NCI-H128 (cell line): Measurements from ENCODE around the gene SH3RF1.

ENCODE experiments used
- DNase-seq: peaks from one replicate; lab custom pipeline; 2025; ENCODE audit not compliant: unreplicated experiment; lab: John Stamatoyannopoulos, UW

SH3RF1 gene

DNA sequence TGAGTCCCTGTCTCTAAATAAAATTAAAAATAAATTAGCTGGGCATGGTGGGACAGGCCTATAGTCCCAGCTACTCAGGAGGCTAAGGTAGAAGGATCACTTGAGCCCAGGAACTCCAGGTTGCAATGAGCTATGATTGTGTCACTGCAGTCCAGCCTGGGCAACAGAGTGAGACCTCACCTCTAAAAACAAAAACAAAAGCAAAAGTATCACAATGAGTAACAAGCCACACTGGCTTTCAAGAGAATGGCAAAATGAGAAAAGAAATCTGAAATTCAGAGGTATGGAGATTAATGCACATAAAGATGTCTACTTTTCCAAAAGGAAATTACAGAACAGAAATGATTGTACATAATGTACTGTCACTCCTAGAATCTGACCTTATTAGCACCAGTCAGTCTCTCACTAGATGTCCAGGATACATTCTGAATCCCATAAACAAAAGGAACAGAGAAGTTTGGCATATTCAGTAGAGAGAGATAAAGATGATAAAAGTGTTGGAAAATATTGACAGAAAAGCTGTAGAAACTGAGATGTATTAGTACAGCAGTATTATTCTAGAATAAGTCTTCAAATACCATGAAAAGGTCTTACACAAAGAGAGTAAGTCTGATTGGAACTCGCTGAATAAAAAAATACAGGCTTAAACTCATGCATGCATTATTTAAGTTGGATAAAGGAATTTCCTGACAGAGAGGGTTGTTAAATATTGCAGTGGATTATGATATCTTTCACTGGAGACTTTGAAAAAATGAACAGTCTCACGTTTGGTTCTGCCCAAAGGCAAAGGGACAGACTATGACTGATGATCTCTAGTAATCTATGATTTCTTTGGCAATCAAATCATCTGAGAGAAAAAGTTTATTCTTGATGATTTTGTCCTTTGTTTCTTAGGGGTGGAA, 102.5 kb downstream of the SH3RF1 start:
- DNase-seq = no peak

DNA sequence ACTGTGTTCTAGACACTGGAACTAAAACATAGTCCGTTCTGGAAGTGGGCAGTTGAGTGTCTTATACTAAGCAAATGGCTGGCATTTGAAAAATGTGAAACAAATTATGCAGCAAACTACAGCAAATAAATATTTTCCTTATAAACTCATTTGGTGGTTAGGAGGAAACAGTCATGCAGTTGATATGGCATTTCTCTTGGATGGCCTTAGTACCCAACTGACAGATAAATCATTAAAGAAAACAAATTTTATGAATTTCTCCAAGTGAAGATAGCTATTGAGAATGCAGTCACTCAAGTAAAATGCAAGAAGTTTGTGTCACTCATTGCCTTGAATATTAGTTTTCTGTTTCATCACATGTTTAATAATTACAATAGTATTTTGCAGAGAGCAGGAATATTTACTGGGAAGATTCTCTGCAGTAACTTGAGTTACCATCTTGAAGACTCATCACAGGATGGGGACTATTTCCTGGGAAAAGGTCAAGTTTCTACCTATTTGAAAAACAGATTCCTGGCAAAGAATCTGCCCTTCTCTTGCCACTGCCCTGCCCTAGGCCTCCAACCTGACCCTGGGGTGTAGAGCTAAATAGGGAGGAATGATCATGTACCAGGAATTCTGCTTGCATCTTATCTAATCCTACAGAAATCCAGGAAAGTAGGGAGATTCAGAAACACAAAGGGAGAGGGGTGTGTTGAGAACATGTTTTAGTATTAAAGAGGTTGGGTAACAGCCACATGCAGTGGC, 105.9 kb downstream of the SH3RF1 start:
- no peak for DNase-seq

DNA sequence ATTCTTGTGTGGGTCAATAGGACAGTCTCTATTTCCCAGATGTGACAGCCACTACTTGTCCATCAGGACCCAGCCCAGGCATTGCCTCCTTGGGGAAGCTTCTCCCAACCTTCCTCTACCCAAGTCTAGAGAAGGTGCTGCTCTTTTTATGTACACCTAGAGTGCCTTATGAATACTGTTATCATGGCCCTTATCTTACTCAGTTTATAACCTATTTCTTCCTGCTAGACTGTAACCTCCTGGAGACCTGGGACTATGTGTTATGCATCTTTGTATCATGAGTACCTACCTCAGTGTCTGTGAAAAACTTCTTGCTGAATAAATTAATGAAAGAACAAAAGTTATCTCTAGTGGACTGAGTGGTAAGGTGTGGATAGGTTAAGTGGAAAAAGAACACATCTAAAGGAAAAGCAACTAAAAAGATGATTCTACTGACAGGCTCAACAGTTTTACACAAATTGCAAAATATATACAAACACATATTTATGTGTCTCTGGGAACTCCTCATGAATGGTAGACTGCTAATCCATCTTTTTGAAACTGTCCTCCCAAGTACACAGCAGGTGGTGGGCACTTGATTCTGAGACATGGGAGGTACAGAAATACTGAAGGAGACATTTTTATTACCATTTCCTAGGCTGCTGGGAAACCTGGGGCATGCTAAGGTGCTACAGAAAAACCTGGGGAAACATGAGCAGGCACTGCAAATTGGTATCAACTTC, 106.6 kb downstream of the SH3RF1 start:
- DNase-seq = no peak

DNA sequence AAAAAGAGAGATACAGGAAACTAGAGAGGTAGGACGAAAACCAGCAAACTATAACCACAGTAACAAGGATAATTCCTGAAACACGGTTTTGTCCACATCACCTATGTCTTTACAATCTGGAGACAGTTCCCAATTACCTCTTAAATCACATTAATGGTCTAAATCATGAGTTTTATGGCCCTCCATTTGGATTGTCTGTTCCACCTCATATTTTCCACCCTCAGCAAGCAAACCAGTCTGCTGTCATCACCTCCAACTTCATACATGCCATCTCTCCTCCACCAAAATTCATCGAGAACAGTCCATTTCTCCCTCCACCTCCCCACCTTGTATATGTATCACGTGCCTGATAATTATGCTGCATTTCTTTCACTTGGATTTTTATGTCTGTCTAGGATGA, 107.3 kb downstream of the SH3RF1 start:
- no peak for DNase-seq

DNA sequence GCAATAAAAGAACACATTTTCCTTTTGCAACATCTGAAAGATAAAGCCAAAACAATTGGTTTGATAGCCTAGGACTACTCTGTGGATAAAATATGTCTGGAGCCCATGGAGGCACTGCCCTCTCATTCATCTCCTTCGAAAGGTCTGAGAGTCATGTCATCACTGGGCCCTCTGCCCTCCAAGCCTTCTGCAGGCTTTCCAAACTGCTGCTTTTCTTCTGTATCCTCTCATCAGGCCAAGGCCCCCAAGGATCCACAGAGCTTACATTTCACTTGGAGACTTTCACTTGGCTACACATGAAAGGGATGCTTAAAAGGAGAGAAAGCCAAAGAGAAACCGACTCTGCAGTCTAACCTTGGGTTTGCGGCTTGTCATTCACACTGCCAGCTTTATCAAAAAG, 109.9 kb downstream of the SH3RF1 start:
- DNase-seq = no peak

DNA sequence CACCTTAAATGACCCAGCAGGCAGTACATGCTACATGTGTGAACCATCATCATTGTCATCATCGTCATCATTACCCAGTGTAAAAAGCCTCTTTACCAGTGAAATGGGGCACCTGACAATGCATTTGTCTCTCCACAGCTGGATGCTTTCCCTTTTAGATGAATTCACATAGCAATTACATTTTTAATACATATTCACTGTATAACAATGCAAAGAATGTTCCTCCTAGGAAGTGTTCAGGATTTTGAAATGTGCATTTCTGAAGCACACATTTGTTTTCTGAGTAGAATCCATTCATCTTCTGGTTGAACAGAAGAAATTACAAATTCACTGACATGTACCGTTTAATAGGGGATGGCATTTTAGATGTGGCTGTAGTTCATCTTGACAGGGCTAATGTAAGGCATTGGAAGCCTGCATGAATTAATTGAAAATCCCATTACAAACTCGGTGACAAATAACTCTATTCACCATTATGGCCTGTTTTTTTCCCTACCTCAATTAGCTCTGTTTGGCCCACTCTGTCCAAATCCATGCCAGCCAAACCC, 111.1 kb downstream of the SH3RF1 start:
- DNase-seq = no peak

DNA sequence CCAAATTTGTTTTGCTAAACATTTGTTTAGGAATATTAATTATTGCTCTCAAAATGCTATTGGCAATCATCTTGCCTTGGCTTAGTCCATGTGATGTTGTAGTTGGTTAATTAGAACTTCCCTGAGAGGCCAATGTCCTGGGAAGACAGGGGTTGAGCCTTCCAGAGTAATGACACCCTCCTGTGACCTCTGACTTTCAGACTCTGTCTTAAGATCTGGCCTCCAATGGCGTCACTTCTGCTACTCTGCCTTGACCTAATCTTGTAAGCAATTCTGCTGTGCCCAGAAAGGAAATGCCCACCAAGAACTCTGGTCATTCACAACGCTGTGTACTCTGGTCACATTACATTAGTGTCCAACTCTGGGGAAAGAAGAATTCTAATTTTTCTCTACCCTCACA, 111.9 kb downstream of the SH3RF1 start:
- DNase-seq = no peak

DNA sequence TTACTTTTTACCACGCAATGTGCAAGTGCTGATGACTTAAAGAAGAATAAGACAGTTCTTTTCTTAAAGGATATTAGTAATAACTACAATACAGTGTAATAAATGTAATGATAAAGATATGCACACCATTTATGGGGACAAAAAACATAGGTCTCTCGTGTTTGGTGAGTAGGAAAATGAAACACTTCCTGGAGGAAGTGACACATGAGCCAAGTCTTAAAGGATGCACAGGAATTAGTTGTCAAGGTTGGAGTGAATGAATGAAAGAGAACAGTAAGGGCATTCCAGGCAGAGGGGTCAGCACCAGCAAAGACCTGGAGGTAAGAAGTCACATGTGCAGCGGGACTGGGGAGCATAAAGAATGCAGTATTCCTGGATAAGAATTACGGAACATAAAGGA, 112.7 kb downstream of the SH3RF1 start:
- no peak for DNase-seq

DNA sequence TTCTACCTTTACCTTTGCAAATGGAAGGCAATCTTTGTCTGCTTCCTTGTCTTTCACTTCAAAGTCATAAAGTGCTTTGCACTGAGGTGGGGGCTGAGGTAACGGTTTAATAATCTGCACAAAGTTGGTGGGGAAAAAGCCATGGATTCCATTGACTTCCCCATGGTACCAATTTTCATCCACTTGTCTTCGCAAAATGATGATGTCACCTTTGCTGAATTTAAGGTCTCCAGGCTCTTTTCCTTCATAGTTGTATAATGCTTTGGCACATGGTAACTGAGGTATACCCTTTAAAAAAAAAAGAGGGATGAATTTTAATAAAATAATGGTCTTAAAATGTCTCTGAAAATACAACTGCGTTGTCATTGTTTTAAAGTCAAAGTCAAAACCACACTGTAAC, 114.4 kb downstream of the SH3RF1 start:
- no peak for DNase-seq

DNA sequence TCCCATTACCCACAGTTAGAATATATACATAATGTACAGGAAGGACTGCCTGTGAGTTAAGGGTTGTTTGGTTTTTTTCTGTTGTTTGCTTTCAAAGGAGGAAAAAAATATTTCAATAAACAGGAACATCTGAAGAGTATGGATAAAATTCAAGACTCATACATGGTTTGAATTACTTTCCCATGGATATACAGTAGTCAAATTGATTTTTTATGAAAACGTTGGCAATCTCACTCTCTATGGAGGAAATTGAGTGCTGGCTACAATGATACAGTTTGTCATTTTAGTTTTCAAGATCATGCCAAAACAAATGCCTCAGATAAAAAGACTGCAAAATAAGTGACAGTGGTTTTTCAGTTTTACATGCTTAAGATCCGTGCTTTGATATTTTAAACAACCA, 116.6 kb downstream of the SH3RF1 start:
- DNase-seq = no peak

DNA sequence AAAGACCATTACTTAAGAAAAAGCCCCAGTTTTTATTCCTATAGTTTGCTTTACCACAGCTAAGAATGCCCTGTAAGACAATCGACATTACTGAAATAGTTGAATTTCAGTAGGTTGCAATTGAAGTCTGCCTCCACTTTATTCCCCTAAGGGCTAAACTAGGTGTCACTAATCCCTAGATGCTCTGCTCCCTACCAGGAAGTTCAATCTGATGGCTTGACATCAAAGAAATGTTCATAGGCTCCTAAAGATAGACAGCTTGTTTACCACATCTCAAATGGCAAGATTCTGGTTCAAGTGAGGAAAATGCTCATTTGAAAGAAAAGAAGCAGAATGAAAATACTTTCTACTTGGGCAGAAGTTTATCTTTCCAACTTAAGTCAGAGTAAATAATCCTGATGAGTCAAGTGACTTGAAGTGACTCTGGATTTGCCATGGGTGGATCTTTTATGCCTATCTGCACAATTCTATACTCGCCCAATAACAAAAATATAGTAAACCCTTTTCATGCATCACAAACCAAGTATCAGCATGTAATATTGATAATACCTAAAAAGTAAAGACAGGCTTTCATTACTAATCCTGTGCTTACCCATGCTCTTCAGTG, 117.2 kb downstream of the SH3RF1 start:
- no peak for DNase-seq

DNA sequence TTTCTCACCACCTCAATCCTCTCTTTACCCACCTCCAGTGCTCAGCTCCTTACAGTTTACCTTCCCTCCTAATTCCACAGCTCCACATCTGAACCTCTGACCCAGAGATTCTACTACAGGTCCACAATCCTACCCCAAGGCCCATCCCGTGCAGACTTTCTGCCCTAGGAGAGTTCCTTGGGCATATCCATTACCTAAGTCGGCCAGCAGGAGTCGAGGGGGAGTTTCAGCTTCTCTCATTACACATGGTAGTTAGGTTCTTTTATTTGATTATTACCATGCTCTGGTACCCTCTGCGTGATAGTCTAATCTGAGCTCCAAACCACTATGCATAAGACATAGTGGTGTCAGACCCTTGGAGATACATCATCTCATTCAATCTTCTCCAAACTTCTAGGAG, 117.9 kb downstream of the SH3RF1 start:
- DNase-seq = no peak

DNA sequence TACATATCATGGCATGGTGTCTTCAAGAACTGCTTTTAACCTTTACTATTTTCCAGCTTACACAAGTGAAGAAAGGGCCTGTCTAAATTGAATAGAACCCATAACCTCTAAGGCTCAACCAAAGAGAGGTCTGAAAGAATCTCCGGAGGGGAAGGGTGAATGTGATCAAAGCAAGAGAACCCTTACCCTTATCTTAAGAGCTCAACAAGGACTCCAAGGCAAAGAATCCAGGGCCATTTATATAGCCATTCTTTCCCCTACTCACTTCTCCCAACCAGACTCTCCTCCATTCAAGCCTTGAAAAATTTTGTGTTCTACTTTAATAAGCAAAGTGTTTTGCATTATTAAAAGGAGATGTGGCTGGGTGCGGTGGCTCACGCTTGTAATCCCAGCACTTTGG, 118.7 kb downstream of the SH3RF1 start:
- no peak for DNase-seq

DNA sequence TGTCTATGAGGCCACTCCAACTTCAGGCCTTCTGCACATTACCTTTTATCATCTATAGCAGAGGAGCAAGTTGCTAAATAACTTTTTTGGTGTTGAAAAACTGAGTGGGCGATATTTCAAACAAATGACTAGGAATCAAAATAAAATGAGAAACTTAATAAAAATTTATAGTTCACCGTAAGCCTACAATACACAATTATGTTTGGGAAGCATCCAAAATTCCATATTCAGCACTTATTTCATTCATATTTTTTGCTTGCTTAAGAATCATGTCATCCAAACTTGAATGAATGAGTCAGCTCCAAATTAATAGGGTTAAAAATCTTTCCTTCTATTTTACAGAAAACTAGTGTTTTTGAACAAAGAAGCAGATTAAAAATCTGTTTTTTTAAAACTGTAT, 119.1 kb downstream of the SH3RF1 start:
- DNase-seq = no peak

DNA sequence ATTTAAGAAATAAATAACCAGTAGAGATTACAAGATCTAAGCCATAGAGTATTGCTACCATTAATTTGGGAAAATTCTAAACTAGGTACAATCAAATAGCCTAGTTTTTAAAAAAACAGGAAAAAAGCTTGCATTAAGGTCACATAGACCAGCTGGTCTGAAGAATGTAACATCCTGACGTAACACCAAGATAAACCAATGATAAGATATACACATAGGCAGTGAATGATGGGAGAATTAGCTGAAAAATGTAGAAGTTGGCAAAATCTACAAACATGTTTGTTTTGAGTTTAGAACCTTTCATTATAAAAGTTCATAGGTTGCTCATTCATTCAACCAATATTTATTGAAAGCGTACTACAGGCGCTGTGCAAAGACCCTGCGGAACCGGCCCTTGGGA, 120.0 kb downstream of the SH3RF1 start:
- no peak for DNase-seq

DNA sequence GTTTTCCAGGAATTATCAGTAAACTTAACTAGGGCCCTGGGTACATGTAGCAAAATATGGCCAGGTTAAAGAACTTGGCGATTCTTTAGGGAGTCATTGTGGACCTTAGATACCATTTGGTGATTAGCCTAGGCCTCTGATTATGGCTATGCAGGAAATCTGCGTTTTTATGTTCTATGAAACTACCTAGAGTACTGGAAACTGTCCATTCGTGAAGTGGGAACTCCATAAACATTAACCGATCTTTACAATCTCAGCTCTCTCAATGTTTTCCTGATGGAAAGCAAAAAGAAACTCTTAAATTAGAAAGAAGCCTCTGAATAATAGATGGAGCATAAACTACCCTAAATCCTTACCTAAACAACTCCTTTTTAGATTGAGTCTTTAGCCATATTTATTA, 121.9 kb downstream of the SH3RF1 start:
- no peak for DNase-seq

DNA sequence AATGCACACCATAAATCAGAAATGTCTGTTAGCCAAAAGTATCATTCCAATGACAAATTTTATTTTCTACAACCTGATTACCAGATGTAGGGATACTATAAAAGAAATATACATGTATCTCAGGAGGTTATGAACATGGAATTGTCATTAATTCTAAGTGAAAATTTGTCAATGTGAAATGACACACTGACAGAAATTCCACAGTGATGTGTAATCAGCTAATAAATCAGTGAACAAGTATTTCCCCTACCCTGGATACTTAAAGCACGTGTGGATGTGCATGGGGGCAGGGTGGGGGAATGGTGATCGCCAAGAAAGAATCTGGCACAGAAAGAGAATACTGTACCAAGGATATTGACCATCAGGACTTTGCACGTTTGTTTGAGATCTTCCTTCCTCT, 123.6 kb downstream of the SH3RF1 start:
- no peak for DNase-seq

DNA sequence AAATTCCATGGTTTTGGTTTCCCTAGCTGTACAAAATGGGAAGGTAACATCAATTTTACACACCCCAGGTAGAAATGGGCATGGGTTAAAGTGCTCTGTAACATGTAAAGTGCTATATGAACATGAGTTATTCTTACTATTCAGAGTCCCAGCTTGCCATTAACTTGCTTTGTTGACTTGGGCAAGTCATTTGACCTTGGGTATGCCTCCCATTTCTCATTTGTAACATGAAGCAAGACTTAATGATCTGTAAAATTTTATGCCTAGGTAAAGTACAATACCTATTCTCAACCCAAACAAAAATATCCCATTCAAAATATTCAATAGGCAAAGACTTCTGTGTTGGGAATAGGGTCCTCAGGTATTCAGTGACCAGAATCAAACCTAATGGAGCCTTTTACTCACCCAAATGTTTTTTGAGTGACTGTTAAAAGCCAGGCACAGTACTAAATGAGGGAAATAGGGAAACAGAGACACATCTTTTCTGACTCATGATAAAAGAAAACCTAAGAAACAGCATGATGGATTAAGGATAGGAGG, 126.6 kb downstream of the SH3RF1 start:
- no peak for DNase-seq

DNA sequence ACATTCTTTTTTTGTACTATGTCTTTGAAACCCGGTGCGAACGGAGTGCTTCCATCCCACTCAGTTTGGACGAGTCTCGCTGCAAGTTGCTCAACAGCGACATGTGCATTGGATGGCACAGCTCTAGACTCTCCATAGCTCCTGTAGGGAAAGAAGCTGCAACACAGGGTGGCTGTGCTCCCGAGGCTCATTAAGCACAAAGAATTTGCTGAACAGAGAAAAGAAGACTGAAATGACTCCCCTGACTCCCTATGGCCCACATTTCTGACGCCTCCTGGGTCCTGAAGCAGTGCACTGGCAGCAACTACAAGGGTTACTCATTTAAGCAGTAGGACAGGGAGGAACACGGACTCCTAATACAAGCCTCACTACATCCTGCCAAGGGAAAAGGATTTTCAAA, 127.4 kb downstream of the SH3RF1 start:
- DNase-seq = no peak

DNA sequence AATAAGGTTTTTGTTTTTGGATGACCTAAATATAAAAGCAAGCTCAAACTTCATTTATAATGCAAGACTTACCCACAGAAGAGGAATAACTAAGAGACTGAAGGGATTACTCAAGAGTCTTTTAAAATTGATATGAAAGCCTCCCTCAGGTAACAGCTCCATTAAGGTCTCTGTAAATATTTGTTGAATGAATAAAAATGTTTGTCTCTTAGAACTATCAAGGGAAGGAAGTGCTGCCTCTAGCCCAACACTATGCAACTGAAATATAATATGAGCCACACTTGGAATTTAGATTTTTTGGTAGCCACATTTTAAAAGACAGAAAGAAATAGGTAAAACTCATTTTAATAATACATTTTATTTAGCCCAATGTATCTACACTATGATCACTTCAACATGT, 127.8 kb downstream of the SH3RF1 start:
- no peak for DNase-seq

DNA sequence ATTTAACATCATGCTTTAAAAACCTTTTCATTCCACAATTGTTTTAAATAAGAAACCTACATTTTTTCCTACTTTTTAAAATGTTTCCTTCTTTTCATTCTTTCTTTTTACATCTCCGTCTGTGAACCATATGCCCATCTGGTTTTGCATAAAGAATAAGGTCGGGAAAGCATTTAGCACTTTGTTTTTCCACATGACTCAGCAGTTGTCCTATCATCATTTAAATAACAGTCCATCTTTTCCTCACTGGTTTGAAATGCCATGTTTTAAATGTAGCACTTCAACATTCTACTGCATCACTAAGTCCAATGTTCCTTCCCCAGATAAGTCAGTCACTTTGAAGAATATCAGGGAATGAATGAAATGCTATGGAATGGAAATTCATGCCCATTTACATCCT, 128.4 kb downstream of the SH3RF1 start:
- DNase-seq = no peak
